ENCODE results near the gene CYB5D1. TPM values are rescaled to one million over a fixed set of nuclear protein-coding genes. Genes with fewer than 3 reads are reported as not detected.

Gene CYB5D1
- total RNA-seq, 1 donor from 2014 or later: 6.9 TPM

GRCh38 chr17:7886227-7887037 lies 28.6 kb downstream of the CYB5D1 start:
- TF ChIP-seq CTCF (IDR thresholded peaks at IDR 0.05): no peak
- Mint-ChIP-seq H3K27me3 (ENCODE audit: low read depth) (no peaks in the 10 kb centered on the region), H3K36me3 (ENCODE audit: low read depth) (peaks cover 9% of the 10 kb centered on the region), H3K27ac (ENCODE audit: unreplicated experiment) (no peak overlapping the region), H3K9me3 (ENCODE audit: low read depth) (no peaks in the 10 kb centered on the region), H3K4me3 (ENCODE audit: unreplicated experiment) (no peak overlapping the region), H3K4me1 (ENCODE audit: low read depth) (peaks cover 3% of the 10 kb centered on the region)
- DNase-seq (ENCODE audit: low spot score): no peak

- H3K36me3 Mint-ChIP-seq (ENCODE audit: low read depth): peaks cover 10% of the 10 kb centered on the region
- H3K4me1 Mint-ChIP-seq (ENCODE audit: low read depth): peaks cover 3% of the 10 kb centered on the region
- H3K4me3 Mint-ChIP-seq (ENCODE audit: unreplicated experiment): no peak overlapping the region
- no peak for DNase-seq (ENCODE audit: low spot score)
- peak; percentile 47 for TF ChIP-seq CTCF (IDR thresholded peaks at IDR 0.05)
- no peak overlapping the region for H3K27ac Mint-ChIP-seq (ENCODE audit: unreplicated experiment)
- H3K27me3 Mint-ChIP-seq (ENCODE audit: low read depth): no peaks in the 10 kb centered on the region
- H3K9me3 Mint-ChIP-seq (ENCODE audit: low read depth): no peaks in the 10 kb centered on the region
Measured at GRCh38 chr17:7887038-7887481, 29.3 kb downstream of the CYB5D1 start.

- no peak overlapping the region for H3K4me3 Mint-ChIP-seq (ENCODE audit: unreplicated experiment)
- no peak for TF ChIP-seq CTCF (IDR thresholded peaks at IDR 0.05)
Measured at GRCh38 chr17:7887482-7888183, 29.8 kb downstream of the CYB5D1 start.

GRCh38 chr17:7888184-7888920 lies 30.5 kb downstream of the CYB5D1 start, which contains the start of gene CHD3:
Gene CHD3 (plus strand): TSS chr17:7888789. CDS start chr17:7889001, 212 bp downstream.
- no peaks in the 10 kb centered on the region for H3K27me3 Mint-ChIP-seq (ENCODE audit: low read depth)
- no peak for TF ChIP-seq CTCF (IDR thresholded peaks at IDR 0.05)
- no peaks in the 10 kb centered on the region for H3K9me3 Mint-ChIP-seq (ENCODE audit: low read depth)
- H3K4me3 Mint-ChIP-seq (ENCODE audit: unreplicated experiment): no peak within 1 kb of the TSS
- H3K4me1 Mint-ChIP-seq (ENCODE audit: low read depth): peaks cover 3% of the 10 kb centered on the region
- peaks cover 11% of the 10 kb centered on the region for H3K36me3 Mint-ChIP-seq (ENCODE audit: low read depth)
- no peak within 1 kb of the TSS for H3K27ac Mint-ChIP-seq (ENCODE audit: unreplicated experiment)
- DNase-seq (ENCODE audit: low spot score): no peak

More at GRCh38 chr17:7887482-7888183, 29.8 kb downstream of the CYB5D1 start:
- Mint-ChIP-seq H3K27ac (ENCODE audit: unreplicated experiment) (no peak overlapping the region), H3K4me1 (ENCODE audit: low read depth) (peaks cover 3% of the 10 kb centered on the region), H3K9me3 (ENCODE audit: low read depth) (no peaks in the 10 kb centered on the region), H3K27me3 (ENCODE audit: low read depth) (no peaks in the 10 kb centered on the region), H3K36me3 (ENCODE audit: low read depth) (peaks cover 11% of the 10 kb centered on the region)
- no peak for DNase-seq (ENCODE audit: low spot score)

All from chondrocyte (in vitro differentiated cells).